H1 (cell line): ENCODE data around the gene NUTM1. TPM values are rescaled to one million over a fixed set of nuclear protein-coding genes. Genes with fewer than 3 reads are reported as not detected.

ENCODE experiments used
- CTCF ChIA-PET: fragments of 300-600 bp; sonication (Branson Sonifier 250); formaldehyde crosslinking; loops from one replicate; lab custom pipeline; 2021; ENCODE audit not compliant: partially characterized antibody; lab: Charles Lee
- POLR2A ChIA-PET: fragments of 300-600 bp; sonication (Branson Sonifier 250); formaldehyde crosslinking; loops from one replicate; lab custom pipeline; 2021; ENCODE audit warnings: inconsistent platforms; ENCODE audit not compliant: partially characterized antibody; lab: Charles Lee
- DNase-seq, 2 experiments: peaks; one replicate each; pipeline versions ENCODE4 v3.0.0 to v3.0.0-alpha.2; 2010 to 2022; ENCODE audit warnings: low spot score in 2 of 2, low read depth in 1 of 2, mixed read lengths in 1 of 2
- FAIRE-seq: peaks from 2 replicates; lab custom pipeline; 2011; peaks lifted over from hg19 to GRCh38; lab: Jason Lieb, UNC
- H2AFZ ChIP-seq: 2 replicates; pipeline ENCODE4 v1.8.1; 2012; ENCODE audit warnings: low read length, inconsistent platforms
- H2AK5ac ChIP-seq: 2 replicates; pipeline ENCODE4 v1.6.1; 2013; ENCODE audit warnings: low read depth, low read length
- H2BK120ac ChIP-seq: replicated peaks from 2 replicates; pipeline ENCODE3; 2013; ENCODE audit warnings: low read depth, low read length, inconsistent platforms
- H2BK12ac ChIP-seq: 2 replicates; pipeline ENCODE4 v1.6.1; 2013; ENCODE audit warnings: low read depth, low read length
- H2BK15ac ChIP-seq: 2 replicates; pipeline ENCODE4 v1.6.1; 2013; ENCODE audit warnings: low read length
- H2BK20ac ChIP-seq: 2 replicates; pipeline ENCODE4 v1.6.1; 2013; ENCODE audit warnings: low read length
- H2BK5ac ChIP-seq: 2 replicates; pipeline ENCODE4 v1.6.1; 2013; ENCODE audit warnings: low read depth, low read length
- H3K14ac ChIP-seq: 2 replicates; pipeline ENCODE4 v1.6.1; 2013; ENCODE audit warnings: inconsistent platforms; ENCODE audit not compliant: insufficient read length
- H3K18ac ChIP-seq: 2 replicates; pipeline ENCODE4 v1.6.1; 2013; ENCODE audit warnings: low read length; ENCODE audit errors: extremely low read depth
- H3K23ac ChIP-seq: 2 replicates; pipeline ENCODE4 v1.6.1; 2013; ENCODE audit warnings: inconsistent platforms; ENCODE audit not compliant: insufficient read length
- H3K23me2 ChIP-seq: 2 replicates; pipeline ENCODE4 v1.6.1; 2013; ENCODE audit warnings: low read depth, low read length
- H3K27ac ChIP-seq: 2 replicates; pipeline ENCODE4 v1.6.1; 2011; ENCODE audit warnings: low read depth, low read length, inconsistent platforms
- H3K27me3 ChIP-seq, 4 experiments: replicated peaks in 1 of 4; 1 replicate in 1 of 4; 2 replicates in 3 of 4; pipeline versions ENCODE4 v1.6.1 to v1.8.1; 2011 to 2013; ENCODE audit warnings: low read length in 3 of 4, mild to moderate bottlenecking in 3 of 4, inconsistent platforms in 2 of 4, mixed read lengths in 2 of 4, moderate library complexity in 1 of 4; ENCODE audit not compliant: control insufficient read depth in 3 of 4, insufficient read depth in 3 of 4; ENCODE audit errors: extremely low read depth in 1 of 4
- H3K36me3 ChIP-seq, 4 experiments: 2 replicates each; pipeline versions ENCODE4 v1.6.1 to v1.8.1; 2011 to 2013; ENCODE audit warnings: mild to moderate bottlenecking in 4 of 4, low read length in 3 of 4, moderate library complexity in 2 of 4, control low read depth in 1 of 4, inconsistent platforms in 1 of 4; ENCODE audit not compliant: insufficient read depth in 4 of 4, control insufficient read depth in 2 of 4
- H3K4ac ChIP-seq: replicated peaks from 2 replicates; pipeline ENCODE3; 2013; ENCODE audit warnings: low read length, low read depth, mixed read lengths, inconsistent platforms; ENCODE audit not compliant: insufficient read length
- H3K4me1 ChIP-seq, 4 experiments: replicated peaks in 1 of 4; 1 replicate in 1 of 4; 2 replicates in 3 of 4; pipeline versions ENCODE4 v1.6.1 to v1.8.1; 2011 to 2013; ENCODE audit warnings: low read length in 3 of 4, inconsistent platforms in 2 of 4, mixed read lengths in 1 of 4; ENCODE audit not compliant: insufficient read depth in 4 of 4, control insufficient read depth in 3 of 4
- H3K4me2 ChIP-seq, 2 experiments: 2 replicates each; pipeline versions ENCODE4 v1.6.1 to v1.8.1; 2011 to 2013; ENCODE audit warnings: low read depth in 2 of 2, low read length in 2 of 2, control low read depth in 1 of 2, inconsistent platforms in 1 of 2, mild to moderate bottlenecking in 1 of 2; ENCODE audit not compliant: insufficient read depth in 1 of 2
- H3K4me3 ChIP-seq, 4 experiments: fragments of 200-600, 300-600 bp in 1 of 4; sonication (generic), shearing (Covaris generic), sonication (Bioruptor Twin) in 1 of 4; 2 replicates each; pipeline versions ENCODE4 v1.5.1 to v1.8.1; 2011 to 2016; ENCODE audit warnings: low read length in 4 of 4, low read depth in 3 of 4, control low read depth in 2 of 4, inconsistent platforms in 2 of 4, mild to moderate bottlenecking in 2 of 4, mixed read lengths in 1 of 4, moderate library complexity in 1 of 4; ENCODE audit not compliant: insufficient read depth in 2 of 4; ENCODE audit errors: extremely low read depth in 1 of 4
- H3K56ac ChIP-seq: replicated peaks from 2 replicates; pipeline ENCODE3; 2013; ENCODE audit warnings: low read depth, mild to moderate bottlenecking, mixed read lengths, low read length, inconsistent platforms; ENCODE audit not compliant: insufficient read length
- H3K79me1 ChIP-seq: 2 replicates; pipeline ENCODE4 v1.6.1; 2013; ENCODE audit warnings: low read depth, low read length, control low read depth
- H3K79me2 ChIP-seq, 2 experiments: 2 replicates each; pipeline versions ENCODE4 v1.6.1 to v1.8.1; 2012 to 2013; ENCODE audit warnings: low read length in 2 of 2, mild to moderate bottlenecking in 2 of 2, inconsistent platforms in 1 of 2; ENCODE audit not compliant: insufficient read depth in 2 of 2, control insufficient read depth in 1 of 2
- H3K9ac ChIP-seq, 4 experiments: replicated peaks in 1 of 4; 1 replicate in 1 of 4; 2 replicates in 3 of 4; pipeline versions ENCODE4 v1.6.1 to v1.8.1; 2011 to 2013; ENCODE audit warnings: low read depth in 3 of 4, low read length in 3 of 4, control low read depth in 2 of 4, mild to moderate bottlenecking in 2 of 4, moderate library complexity in 2 of 4, inconsistent platforms in 1 of 4; ENCODE audit errors: extremely low read depth in 1 of 4
- H3K9me3 ChIP-seq, 2 experiments: 2 replicates each; pipeline versions ENCODE4 v1.6.1 to v1.8.1; 2012 to 2013; ENCODE audit warnings: mild to moderate bottlenecking in 2 of 2, moderate library complexity in 2 of 2, control low read depth in 1 of 2, inconsistent platforms in 1 of 2, low read depth in 1 of 2, low read length in 1 of 2, mixed read lengths in 1 of 2; ENCODE audit not compliant: insufficient read depth in 2 of 2
- H4K20me1 ChIP-seq, 2 experiments: replicated peaks in 1 of 2; 2 replicates each; pipeline versions ENCODE3 to v1.8.1; 2011 to 2013; ENCODE audit warnings: inconsistent platforms in 2 of 2, low read length in 2 of 2, mild to moderate bottlenecking in 1 of 2; ENCODE audit not compliant: insufficient read depth in 2 of 2, control insufficient read depth in 1 of 2
- H4K5ac ChIP-seq: 2 replicates; pipeline ENCODE4 v1.6.1; 2013; ENCODE audit warnings: low read length, low read depth, mixed read lengths, inconsistent platforms; ENCODE audit not compliant: insufficient read length
- H4K8ac ChIP-seq: 2 replicates; pipeline ENCODE4 v1.8.0; 2013; ENCODE audit warnings: mild to moderate bottlenecking, moderate library complexity, low read length, inconsistent platforms; ENCODE audit not compliant: insufficient read depth; ENCODE audit errors: extremely low read depth
- H4K91ac ChIP-seq: replicated peaks from 2 replicates; pipeline ENCODE3; 2013; ENCODE audit warnings: low read length, mixed read lengths, inconsistent platforms; ENCODE audit not compliant: insufficient read length
- GTF2F1 ChIP-seq: IDR thresholded peaks from 2 replicates; pipeline ENCODE4 v1.6.1; 2012; ENCODE audit warnings: low read depth, low read length, improper control_type of control experiment, borderline replicate concordance
- KDM5A ChIP-seq: fragments of 200-600 bp; IDR thresholded peaks from 2 replicates; pipeline ENCODE4 v1.7.1; 2012; ENCODE audit warnings: mild to moderate bottlenecking, low read length, inconsistent platforms, mixed read lengths
- MAFK ChIP-seq: IDR thresholded peaks from 2 replicates; pipeline ENCODE4 v1.6.1; 2012; ENCODE audit warnings: low read depth, mild to moderate bottlenecking, improper control_type of control experiment, low read length
- RNF2 ChIP-seq: fragments of 200-900, 300-1000 bp; sonication (generic); IDR thresholded peaks from 2 replicates; pipeline ENCODE4 v1.7.1; 2016; ENCODE audit warnings: borderline replicate concordance, low read depth, mild to moderate bottlenecking, antibody characterized with exemption, low read length; ENCODE audit not compliant: poor library complexity, severe bottlenecking; ENCODE audit errors: missing control alignments
- RXRA ChIP-seq: IDR thresholded peaks from 2 replicates; pipeline ENCODE4 v1.6.1; 2011; ENCODE audit warnings: low read depth, mild to moderate bottlenecking, low read length, moderate library complexity; ENCODE audit not compliant: insufficient read depth
- SRF ChIP-seq: IDR thresholded peaks from 2 replicates; pipeline ENCODE4 v1.6.1; 2011; ENCODE audit warnings: mild to moderate bottlenecking, low read depth, low read length, moderate library complexity
- TAF1 ChIP-seq: IDR thresholded peaks from 2 replicates; pipeline ENCODE4 v1.6.1; 2011; ENCODE audit warnings: mild to moderate bottlenecking, low read depth, low read length
- TCF12 ChIP-seq: IDR thresholded peaks from 2 replicates; pipeline ENCODE4 v1.6.1; 2011; ENCODE audit warnings: low read depth, mild to moderate bottlenecking, low read length
- YY1 ChIP-seq: IDR thresholded peaks from 2 replicates; pipeline ENCODE4 v1.6.1; 2011; ENCODE audit warnings: low read depth, mild to moderate bottlenecking, low read length
- WGBS, 2 experiments: shearing (Covaris generic) in 1 of 2; methylation state at CpG; one replicate each; pipeline versions ENCODE4 v1.1.6 to v1.1.7; 2013 to 2015; ENCODE audit warnings: low lambda C conversion rate in 2 of 2, mixed read lengths in 2 of 2, inconsistent platforms in 1 of 2, low coverage in 1 of 2, missing lambda C conversion rate in 1 of 2; ENCODE audit not compliant: insufficient replicate concordance in 2 of 2, insufficient coverage in 1 of 2, insufficient read length in 1 of 2; ENCODE audit errors: extremely low coverage in 1 of 2, missing lambda C conversion rate in 1 of 2; 5-methylcytosine and 5-hydroxymethylcytosine counted together
- polyA plus RNA-seq, 7 experiments: library from polyadenylated mRNA; depleted of rRNA in 3 of 7; stranded (reverse) in 5 of 7; unstranded in 2 of 7; fragments of >200 nt in 5 of 7; fragments of 200-250 nt in 2 of 7; gene quantifications; 1 replicate in 5 of 7; 2 replicates in 1 of 7; 4 replicates in 1 of 7; pipeline versions ENCODE4 v1.2.1 to v1.2.3, GENCODE V29; 2011 to 2013; ENCODE audit warnings: missing spikeins in 2 of 7, mixed read lengths in 2 of 7
- total RNA-seq: library from RNA; stranded (reverse); fragmentation: NEBNext Ultra II Directional; extraction: Animal tissue kit (Norgen Biotek cat#: 25700); gene quantifications from 2 replicates; pipeline ENCODE4 v1.2.1, GENCODE V29; 2021
- TF ChIP-seq, protein P1 (sequence below), 3 experiments: IDR thresholded peaks; 1 replicate in 2 of 3; 2 replicates in 1 of 3; pipeline versions ENCODE4 v1.5.1 to v1.6.1; 2011; ENCODE audit warnings: low read length in 3 of 3, mild to moderate bottlenecking in 3 of 3, inconsistent platforms in 2 of 3, low read depth in 1 of 3, moderate library complexity in 1 of 3; ENCODE audit not compliant: insufficient read depth in 1 of 3; ENCODE audit errors: control extremely low read depth in 1 of 3
- TF ChIP-seq, protein P2 (sequence below): IDR thresholded peaks from 2 replicates; pipeline ENCODE4 v1.6.1; 2011; ENCODE audit warnings: low read depth, mild to moderate bottlenecking, low read length; ENCODE audit not compliant: insufficient read depth

The NUTM1 gene
- total and polyA plus RNA-seq, 2 of the 8 experiments (the other 6 are each of a cell fraction or from before 2014, with no cell fraction given), result 0.39 to 0.60 TPM

DNA sequence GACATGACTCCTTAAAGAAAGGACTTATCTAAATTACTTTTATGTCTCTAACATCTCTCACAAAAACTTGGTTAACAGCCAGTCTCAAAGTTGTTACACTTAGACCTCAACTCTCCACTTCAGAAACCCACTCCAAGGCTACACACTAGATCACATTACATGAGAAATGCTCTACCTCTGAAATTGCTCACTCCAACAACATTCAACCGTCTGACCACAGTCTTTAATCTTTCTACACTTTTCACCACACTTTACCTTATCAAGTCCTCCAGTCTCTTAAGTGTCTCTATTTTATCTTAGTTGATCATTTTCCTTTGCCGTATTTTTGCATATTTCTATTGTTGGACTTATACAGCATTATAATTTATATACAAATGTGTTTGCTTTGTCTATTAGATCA lies 11.3 kb upstream of the NUTM1 start:
- H3K56ac ChIP-seq, result no peak overlapping the region
- no peak overlapping the region for H3K4me2 ChIP-seq
- no peak overlapping the region for H2BK15ac ChIP-seq
- FAIRE-seq, result no peak
- H3K79me2 ChIP-seq, result no peaks in the 10 kb centered on the region
- H3K9me3 ChIP-seq, result no peaks in the 10 kb centered on the region
- H3K4me3 ChIP-seq, result no peak overlapping the region
- H3K27me3 ChIP-seq, result no peaks in the 10 kb centered on the region
- no peak overlapping the region for H2BK5ac ChIP-seq
- H2BK20ac ChIP-seq, result no peak overlapping the region
- no peaks in the 10 kb centered on the region for H4K20me1 ChIP-seq
- H3K4me1 ChIP-seq, result peaks cover 0 to under 1% (median 0%) of the 10 kb centered on the region in 4 experiments; a peak in 2 of 7 replicates
- no peak overlapping the region for H4K91ac ChIP-seq
- no peak overlapping the region for H2BK12ac ChIP-seq
- ChIA-PET CTCF (no interaction called here), POLR2A (no interaction called here)
- no peak for DNase-seq
- H3K79me1 ChIP-seq, result no peaks in the 10 kb centered on the region
- H4K5ac ChIP-seq, result no peak overlapping the region
- H3K14ac ChIP-seq, result no peak overlapping the region
- no peak overlapping the region for H3K9ac ChIP-seq
- H2AK5ac ChIP-seq, result no peak overlapping the region
- no peak overlapping the region for H3K4ac ChIP-seq
- H3K18ac ChIP-seq, result no peak overlapping the region
- H3K23me2 ChIP-seq, result no peaks in the 10 kb centered on the region
- H4K8ac ChIP-seq, result no peak overlapping the region
- H3K23ac ChIP-seq, result no peak overlapping the region
- H2AFZ ChIP-seq, result no peak overlapping the region
- H3K27ac ChIP-seq, result no peak overlapping the region
- H3K36me3 ChIP-seq, result no peaks in the 10 kb centered on the region
- 82 to 100% methylated on average over 1 to 2 of the region's 2 CpGs for WGBS, 2 experiments
- no peak overlapping the region for H2BK120ac ChIP-seq
- TF ChIP-seq, protein P1, sequence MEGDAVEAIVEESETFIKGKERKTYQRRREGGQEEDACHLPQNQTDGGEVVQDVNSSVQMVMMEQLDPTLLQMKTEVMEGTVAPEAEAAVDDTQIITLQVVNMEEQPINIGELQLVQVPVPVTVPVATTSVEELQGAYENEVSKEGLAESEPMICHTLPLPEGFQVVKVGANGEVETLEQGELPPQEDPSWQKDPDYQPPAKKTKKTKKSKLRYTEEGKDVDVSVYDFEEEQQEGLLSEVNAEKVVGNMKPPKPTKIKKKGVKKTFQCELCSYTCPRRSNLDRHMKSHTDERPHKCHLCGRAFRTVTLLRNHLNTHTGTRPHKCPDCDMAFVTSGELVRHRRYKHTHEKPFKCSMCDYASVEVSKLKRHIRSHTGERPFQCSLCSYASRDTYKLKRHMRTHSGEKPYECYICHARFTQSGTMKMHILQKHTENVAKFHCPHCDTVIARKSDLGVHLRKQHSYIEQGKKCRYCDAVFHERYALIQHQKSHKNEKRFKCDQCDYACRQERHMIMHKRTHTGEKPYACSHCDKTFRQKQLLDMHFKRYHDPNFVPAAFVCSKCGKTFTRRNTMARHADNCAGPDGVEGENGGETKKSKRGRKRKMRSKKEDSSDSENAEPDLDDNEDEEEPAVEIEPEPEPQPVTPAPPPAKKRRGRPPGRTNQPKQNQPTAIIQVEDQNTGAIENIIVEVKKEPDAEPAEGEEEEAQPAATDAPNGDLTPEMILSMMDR (IDR thresholded peaks at IDR 0.05; ENCODE audit: control extremely low read depth in 1 of 3, insufficient read depth in 1 of 3, low read depth in 1 of 3, low read length in 3 of 3), result no peak
- TF ChIP-seq TCF12 (no peak), RNF2 (no peak), GTF2F1 (no peak), SRF (no peak), KDM5A (no peak), YY1 (no peak), TAF1 (no peak), MAFK (no peak), RXRA (no peak)
- TF ChIP-seq, protein P2, sequence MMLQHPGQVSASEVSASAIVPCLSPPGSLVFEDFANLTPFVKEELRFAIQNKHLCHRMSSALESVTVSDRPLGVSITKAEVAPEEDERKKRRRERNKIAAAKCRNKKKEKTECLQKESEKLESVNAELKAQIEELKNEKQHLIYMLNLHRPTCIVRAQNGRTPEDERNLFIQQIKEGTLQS, result no peak
